ENCODE results near the gene ABCA9.
"Not testable (repeated sequence)": the region's sequence is repeated elsewhere in the genome, so short reads cannot be mapped to it uniquely, and the experiment has no call there.

The ABCA9 gene

DNA sequence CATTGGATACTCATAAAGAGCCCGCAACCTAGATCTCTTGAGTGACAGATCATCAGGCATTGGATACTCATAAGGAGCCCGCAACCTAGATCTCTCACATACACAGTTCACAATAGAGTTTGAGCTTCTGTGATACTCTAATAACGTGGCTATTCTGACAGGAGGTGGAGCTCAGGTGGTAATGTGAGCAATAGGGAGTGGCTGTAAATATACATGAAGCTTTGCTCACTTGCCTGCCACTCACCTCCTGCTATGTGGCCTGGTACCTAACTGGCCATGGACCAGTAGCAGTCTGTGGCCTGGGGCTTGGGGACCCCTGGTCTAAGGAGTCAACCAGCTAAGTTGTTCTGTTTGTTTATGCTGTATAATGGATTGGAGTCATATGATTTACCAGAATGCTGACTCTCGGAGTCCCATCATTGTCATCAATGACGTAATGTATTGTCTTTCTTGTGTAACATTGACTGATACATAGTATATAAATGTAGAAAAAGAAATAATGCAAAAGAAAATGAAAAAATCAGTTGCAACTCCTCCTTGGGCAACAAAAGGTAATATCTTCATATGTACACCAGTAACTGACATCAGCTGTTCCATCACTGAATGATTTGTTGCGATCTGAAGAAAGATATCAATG is 17.5 kb downstream of the ABCA9 start:
- no peak for TF ChIP-seq POLR2A (IDR thresholded peaks at IDR 0.05; ENCODE audit: low read depth, low read length)
- DNase-seq (ENCODE audit: insufficient read length, low spot score): no peak
- FAIRE-seq: no peak

DNA sequence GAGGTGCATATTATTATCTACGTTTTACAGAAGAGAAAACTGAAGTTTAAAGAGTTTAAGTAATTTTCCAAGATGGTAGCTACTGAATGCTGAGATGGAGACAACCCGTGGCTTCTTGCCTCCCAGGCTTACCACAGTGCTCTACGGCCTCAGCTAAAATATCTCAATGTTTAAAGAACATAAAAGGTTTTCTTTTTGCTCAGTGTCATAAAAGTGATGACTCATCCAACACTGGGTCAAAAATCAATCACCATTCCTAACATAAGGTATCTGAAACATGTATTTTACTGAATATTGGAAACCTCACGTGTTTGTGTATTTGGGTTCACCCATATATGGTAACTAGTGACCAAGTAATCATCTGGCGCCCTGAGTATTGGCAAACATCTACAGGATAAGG is 18.4 kb downstream of the ABCA9 start:
- FAIRE-seq: no peak

DNA sequence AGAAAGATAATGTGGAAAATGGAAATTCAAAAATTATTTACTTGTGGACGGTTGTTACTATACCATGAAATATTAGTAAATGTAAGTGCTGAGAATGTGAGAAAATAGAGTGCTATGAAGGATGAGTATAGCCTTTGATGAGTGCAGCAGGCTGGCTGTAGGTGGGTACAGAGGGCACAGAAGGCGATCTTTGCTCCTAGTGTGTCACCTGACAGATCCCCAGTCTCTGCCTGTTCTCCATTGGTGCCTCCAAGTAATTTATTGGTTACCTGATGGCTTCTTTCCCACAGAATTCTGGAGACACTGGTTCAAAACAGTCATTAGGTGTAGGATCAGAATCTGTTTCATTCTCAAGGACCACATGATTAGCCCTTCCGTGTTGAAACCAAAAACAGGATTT is 28.9 kb downstream of the ABCA9 start:
- no peak for DNase-seq (ENCODE audit: insufficient read length, low spot score)
- TF ChIP-seq POLR2A (IDR thresholded peaks at IDR 0.05; ENCODE audit: low read depth, low read length): no peak
- FAIRE-seq: no peak

More for the DNA sequence above, 18.4 kb downstream of the ABCA9 start:
- no peak for DNase-seq (ENCODE audit: insufficient read length, low spot score)
- TF ChIP-seq POLR2A (IDR thresholded peaks at IDR 0.05; ENCODE audit: low read depth, low read length): no peak

DNA sequence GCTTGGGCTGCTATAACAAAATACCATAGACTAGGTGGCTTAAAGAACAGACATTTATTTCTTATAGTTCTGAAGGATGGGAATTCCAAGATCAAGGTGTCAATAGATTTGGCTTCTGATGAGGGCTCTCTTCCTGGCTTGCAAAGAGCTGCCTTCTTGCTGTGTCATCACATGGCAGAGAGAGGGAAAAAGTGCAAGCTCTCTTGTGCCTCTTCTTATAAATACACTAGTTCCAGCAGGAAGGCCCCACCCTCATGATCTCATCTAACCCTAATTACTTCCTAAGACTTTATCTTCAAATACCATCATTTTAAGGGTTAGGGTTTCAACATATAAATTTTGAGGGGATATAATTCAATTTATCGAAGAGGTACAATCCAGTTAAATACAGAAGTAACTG is 30.6 kb downstream of the ABCA9 start:
- TF ChIP-seq POLR2A (IDR thresholded peaks at IDR 0.05; ENCODE audit: low read depth, low read length): no peak
- DNase-seq (ENCODE audit: insufficient read length, low spot score) (no peak), FAIRE-seq (no peak)

DNA sequence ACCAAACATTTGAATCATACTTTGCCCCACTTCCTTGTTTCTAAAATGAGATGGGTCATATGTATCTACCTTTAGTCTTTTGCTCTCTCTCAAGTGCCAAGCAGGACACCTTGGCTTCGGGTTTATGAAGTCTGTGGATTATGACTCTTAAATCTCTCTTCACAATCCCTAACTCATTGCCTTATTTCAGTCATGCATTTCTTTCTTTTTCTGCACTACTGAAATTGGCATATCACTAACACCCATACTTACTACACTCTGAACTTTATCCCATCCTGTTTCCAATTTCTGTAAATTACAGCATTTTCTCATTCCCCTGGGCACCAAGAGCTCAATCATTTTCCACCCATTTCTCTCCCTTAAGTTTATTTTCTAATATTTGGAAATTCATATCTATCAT is 42.0 kb downstream of the ABCA9 start:
- DNase-seq (ENCODE audit: insufficient read length, low spot score) (no peak), FAIRE-seq (no peak)
- TF ChIP-seq POLR2A (IDR thresholded peaks at IDR 0.05; ENCODE audit: low read depth, low read length): no peak

DNA sequence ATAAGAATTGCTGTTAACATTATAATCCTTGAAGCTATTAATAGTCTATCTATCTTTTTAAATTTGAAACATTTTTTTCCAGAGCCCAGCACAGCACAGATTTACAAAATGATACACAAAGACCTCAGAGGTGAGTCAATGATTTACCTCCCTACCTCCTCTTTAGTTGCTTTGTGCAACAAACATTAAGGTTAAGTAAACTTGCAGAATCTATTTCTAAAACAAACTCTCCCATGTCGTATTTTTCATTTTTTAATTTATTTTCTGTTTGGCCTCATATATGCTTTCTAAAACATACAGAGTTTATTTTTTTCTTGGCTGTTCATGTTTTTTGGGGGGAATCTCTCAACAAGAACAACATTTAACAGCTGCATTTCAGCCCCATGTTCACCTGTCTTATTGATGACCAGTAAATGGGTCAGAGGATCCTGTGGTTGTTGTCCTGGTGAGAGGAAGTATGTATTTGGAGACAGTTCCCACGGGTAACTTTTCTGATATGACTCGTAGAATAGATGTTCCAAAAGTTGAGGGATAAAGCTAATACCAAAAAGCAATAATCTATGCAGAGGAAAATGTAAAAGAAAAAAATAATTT is 42.6 kb downstream of the ABCA9 start:
- no peak for DNase-seq (ENCODE audit: insufficient read length, low spot score)
- no peak for TF ChIP-seq POLR2A (IDR thresholded peaks at IDR 0.05; ENCODE audit: low read depth, low read length)
- no peak for FAIRE-seq

DNA sequence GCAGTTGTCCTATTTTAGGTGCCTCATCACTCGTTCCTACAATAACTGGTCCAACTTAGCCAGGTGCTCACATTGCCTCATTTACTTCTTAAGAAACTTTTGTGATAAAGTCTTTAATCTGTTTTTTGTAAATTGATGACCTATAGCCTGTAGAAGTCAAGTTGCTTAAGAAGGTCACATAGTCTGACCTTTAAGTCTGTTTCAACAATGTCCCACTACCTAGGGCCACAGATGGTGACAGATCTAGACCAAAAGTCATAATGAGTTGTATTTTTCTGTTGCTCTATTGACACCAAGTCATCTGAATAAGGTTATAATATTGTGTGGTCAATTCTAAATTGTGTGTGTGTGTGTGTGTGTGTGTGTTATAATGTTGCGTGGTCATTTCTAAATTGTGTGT is 45.1 kb downstream of the ABCA9 start:
- no peak for TF ChIP-seq POLR2A (IDR thresholded peaks at IDR 0.05; ENCODE audit: low read depth, low read length)
- FAIRE-seq (no peak), DNase-seq (ENCODE audit: insufficient read length, low spot score) (no peak)

DNA sequence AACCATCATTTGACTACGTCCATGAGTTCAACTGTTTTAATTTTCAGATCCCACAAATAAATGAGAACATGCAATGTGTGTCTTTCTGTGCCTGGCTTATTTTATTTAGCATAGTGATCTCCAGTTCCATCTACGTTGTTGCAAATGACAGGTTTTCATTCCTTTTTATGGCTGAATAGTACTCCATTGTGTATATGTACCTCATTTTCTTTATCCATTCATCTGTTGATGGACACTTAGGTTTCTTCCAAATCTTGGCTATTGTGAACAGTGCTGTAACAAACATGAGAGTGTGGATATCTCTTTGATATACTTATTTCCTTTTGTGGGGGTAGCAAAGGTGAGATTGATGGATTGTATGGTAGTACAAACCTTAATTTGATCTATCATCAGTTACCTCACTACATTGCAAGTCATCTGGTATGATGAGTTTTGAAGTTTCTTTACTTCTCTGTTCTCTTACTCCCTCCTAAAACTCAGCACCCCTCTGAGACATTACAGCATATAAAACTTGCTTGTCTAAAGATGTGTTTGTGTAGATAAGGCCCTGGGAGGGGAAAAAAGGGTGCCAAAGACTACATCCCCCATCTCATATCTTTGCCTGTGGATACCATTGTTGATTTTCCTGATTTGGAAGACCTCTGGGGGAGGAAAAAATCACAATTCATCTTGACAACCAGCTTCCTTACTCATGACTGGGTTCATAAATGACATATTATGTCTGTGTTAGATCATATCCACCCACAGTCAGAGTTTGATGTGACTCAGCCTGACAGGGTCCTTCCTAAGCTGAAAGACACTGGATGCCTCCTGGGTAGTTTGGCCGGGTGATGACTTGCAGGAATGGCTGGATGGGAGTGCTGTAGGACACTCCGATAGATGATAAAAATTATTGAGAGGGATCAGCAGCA is 47.6 kb downstream of the ABCA9 start:
- no peak for DNase-seq (ENCODE audit: insufficient read length, low spot score)
- FAIRE-seq: no peak
- no peak for TF ChIP-seq POLR2A (IDR thresholded peaks at IDR 0.05; ENCODE audit: low read depth, low read length)

DNA sequence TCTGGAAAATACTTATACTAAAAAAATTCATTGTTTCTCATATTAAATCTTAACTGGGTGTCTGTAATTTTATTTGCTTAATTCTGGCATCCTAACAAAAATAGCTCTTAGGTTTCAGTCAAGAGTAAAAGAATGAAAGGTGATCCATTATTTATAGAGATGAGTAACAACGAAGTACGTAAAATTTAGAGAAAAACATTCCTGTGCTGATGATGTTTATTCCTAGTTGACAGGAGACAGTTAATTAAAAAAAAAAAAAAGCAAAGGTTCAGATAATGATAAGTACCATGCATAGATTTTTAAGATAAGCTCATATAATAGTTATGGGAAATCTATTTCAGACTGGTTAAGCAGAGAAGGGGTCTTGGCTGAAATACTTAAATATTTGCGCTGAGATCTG is 50.8 kb downstream of the ABCA9 start:
- TF ChIP-seq POLR2A (IDR thresholded peaks at IDR 0.05; ENCODE audit: low read depth, low read length): no peak
- FAIRE-seq (no peak), DNase-seq (ENCODE audit: insufficient read length, low spot score) (no peak)

DNA sequence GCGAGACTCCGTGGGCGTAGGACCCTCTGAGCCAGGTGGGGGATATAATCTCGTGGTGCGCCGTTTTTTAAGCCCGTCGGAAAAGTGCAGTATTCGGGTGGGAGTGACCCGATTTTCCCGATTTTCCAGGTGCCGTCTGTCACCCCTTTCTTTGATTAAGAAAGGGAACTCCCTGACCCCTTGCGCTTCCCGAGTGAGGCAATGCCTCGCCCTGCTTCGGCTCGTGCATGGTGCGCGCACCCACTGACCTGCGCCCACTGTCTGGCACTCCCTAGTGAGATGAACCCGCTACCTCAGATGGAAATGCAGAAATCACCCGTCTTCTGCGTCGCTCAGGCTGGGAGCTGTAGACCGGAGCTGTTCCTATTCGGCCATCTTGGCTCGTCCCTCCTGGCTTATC is 56.0 kb downstream of the ABCA9 start:
- DNase-seq (ENCODE audit: insufficient read length, low spot score); FAIRE-seq: not testable (repeated sequence)

DNA sequence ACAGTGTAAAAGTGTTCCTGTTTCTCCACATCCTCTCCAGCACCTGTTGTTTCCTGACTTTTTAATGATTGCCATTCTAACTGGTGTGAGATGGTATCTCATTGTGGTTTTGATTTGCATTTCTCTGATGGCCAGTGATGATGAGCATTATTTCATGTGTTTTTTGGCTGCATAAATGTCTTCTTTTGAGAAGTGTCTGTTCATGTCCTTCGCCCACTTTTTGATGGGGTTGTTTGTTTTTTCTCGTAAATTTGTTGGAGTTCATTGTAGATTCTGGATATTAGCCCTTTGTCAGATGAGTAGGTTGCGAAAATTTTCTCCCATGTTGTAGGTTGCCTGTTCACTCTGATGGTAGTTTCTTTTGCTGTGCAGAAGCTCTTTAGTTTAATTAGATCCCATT is 61.0 kb downstream of the ABCA9 start:
- FAIRE-seq; DNase-seq (ENCODE audit: insufficient read length, low spot score): not testable (repeated sequence)

DNA sequence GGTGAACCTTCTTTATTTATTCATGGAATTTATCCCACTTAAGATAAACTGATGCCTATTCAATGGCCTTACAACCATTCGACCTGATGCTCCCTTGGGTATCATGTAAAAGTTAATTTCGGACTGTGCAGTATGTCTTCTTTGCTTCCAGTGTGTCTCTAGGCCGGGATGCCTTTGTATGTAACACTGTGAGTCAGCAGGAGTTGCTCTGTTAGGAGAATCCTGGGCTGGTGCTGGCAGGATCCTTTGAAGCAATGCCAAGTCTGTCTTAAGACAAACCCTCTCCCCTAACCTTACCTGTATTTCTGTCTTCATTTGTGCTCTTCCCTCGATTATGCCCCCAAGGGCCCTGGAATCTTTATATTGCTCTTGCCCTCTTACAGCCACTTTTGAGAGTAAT is 67.6 kb downstream of the ABCA9 start:
- no peak for TF ChIP-seq POLR2A (IDR thresholded peaks at IDR 0.05; ENCODE audit: low read depth, low read length)
- FAIRE-seq (no peak), DNase-seq (ENCODE audit: insufficient read length, low spot score) (no peak)

DNA sequence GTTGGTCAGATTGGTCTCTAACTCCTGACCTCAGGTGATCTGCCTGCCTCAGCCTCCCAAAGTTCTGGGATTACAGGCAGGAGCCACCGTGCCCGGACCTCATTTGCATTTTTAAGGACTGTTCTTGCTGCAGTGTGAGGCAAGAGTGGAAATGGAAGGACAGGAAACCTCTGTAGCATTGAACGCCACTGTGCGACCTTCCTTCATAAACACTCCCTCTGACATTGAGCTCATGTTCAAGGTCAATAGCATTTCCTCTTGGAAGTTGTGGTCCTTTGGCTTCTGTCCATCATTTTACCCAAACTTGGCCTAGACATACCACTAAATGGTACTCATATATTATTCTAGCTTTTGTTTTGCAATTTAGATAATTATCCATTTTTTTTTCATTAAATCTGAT is 72.8 kb downstream of the ABCA9 start:
- no peak for DNase-seq (ENCODE audit: insufficient read length, low spot score)
- no peak for TF ChIP-seq POLR2A (IDR thresholded peaks at IDR 0.05; ENCODE audit: low read depth, low read length)
- no peak for FAIRE-seq

DNA sequence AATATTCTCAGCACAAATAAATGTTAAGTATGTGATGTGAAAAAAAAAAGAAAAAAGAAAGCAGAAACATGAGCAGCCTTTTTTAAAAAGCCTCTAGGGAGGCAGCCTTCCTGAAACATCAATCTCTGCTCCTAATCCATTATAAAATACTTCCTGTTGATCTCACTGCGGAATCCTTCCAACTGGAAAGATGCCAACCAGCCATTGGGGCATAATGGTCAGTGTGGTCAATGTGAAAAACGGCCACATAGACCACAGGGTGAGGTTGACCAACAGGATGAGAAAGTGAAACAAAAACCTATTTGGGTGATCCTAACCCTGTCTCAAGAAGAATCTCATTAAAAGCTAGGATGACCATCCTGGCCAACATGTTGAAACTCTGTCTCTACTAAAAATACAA is 79.4 kb downstream of the ABCA9 start:
- FAIRE-seq: no peak
- DNase-seq (ENCODE audit: insufficient read length, low spot score): peak; percentile 14

More for the DNA sequence above, 79.4 kb downstream of the ABCA9 start:
- no peak for TF ChIP-seq POLR2A (IDR thresholded peaks at IDR 0.05; ENCODE audit: low read depth, low read length)

Measured in H54 (cell line).